HUES48 (cell line): ENCODE measurements around the gene NFATC3.

Experiments
- H3K27ac ChIP-seq: one replicate; pipeline ENCODE4 v1.7.0; 2013; ENCODE audit warnings: low read depth, low read length, inconsistent platforms
- H3K27me3 ChIP-seq: 2 replicates; pipeline ENCODE4 v1.6.1; 2013; ENCODE audit warnings: mild to moderate bottlenecking, low read length; ENCODE audit not compliant: control insufficient read depth, insufficient read depth
- H3K36me3 ChIP-seq: 2 replicates; pipeline ENCODE4 v1.6.1; 2013; ENCODE audit warnings: low read length; ENCODE audit not compliant: control insufficient read depth, insufficient read depth
- H3K4me1 ChIP-seq: 2 replicates; pipeline ENCODE4 v1.6.1; 2013; ENCODE audit warnings: mild to moderate bottlenecking, low read length; ENCODE audit not compliant: control insufficient read depth, insufficient read depth
- H3K4me3 ChIP-seq: 2 replicates; pipeline ENCODE4 v1.5.1; 2013; ENCODE audit warnings: mild to moderate bottlenecking, low read depth, low read length
- H3K9ac ChIP-seq: 2 replicates; pipeline ENCODE4 v1.6.1; 2013; ENCODE audit warnings: mild to moderate bottlenecking, low read depth, low read length, moderate library complexity
- H3K9me3 ChIP-seq: 2 replicates; pipeline ENCODE4 v1.6.1; 2013; ENCODE audit warnings: low read length; ENCODE audit not compliant: control insufficient read depth, insufficient read depth

The NFATC3 gene

GRCh38 chr16:68219725-68220351 is 134.7 kb downstream of the NFATC3 start:
- Histone ChIP-seq H3K9me3 (no peaks in the 10 kb centered on the region), H3K27me3 (no peaks in the 10 kb centered on the region), H3K27ac (no peak overlapping the region), H3K9ac (no peak overlapping the region), H3K36me3 (no peaks in the 10 kb centered on the region), H3K4me1 (peaks cover 5% of the 10 kb centered on the region), H3K4me3 (no peak overlapping the region)

GRCh38 chr16:68223072-68223471 is 137.9 kb downstream of the NFATC3 start:
- H3K27me3 ChIP-seq = no peaks in the 10 kb centered on the region
- peaks cover 5% of the 10 kb centered on the region for H3K4me1 ChIP-seq
- no peak overlapping the region for H3K27ac ChIP-seq
- no peak overlapping the region for H3K9ac ChIP-seq
- H3K9me3 ChIP-seq = no peaks in the 10 kb centered on the region
- peaks cover 12% of the 10 kb centered on the region for H3K36me3 ChIP-seq
- H3K4me3 ChIP-seq = no peak overlapping the region

- Histone ChIP-seq H3K4me3 (no peak overlapping the region), H3K36me3 (peaks cover 40% of the 10 kb centered on the region), H3K27me3 (no peaks in the 10 kb centered on the region), H3K9ac (no peak overlapping the region), H3K4me1 (peaks cover 1% of the 10 kb centered on the region; the same call in 1 of the 2 replicates), H3K9me3 (no peaks in the 10 kb centered on the region), H3K27ac (no peak overlapping the region)
These were observed 140.9 kb downstream of the NFATC3 start for GRCh38 chr16:68226116-68226515.

GRCh38 chr16:68227183-68227793 is 142.1 kb downstream of the NFATC3 start:
- Histone ChIP-seq H3K27me3 (no peaks in the 10 kb centered on the region), H3K4me3 (no peak overlapping the region), H3K27ac (no peak overlapping the region), H3K4me1 (no peaks in the 10 kb centered on the region), H3K9ac (no peak overlapping the region), H3K9me3 (no peaks in the 10 kb centered on the region), H3K36me3 (peaks cover 52% of the 10 kb centered on the region)

- Histone ChIP-seq H3K36me3 (peaks cover 58% of the 10 kb centered on the region), H3K9ac (no peak overlapping the region), H3K27ac (no peak overlapping the region), H3K27me3 (no peaks in the 10 kb centered on the region), H3K9me3 (no peaks in the 10 kb centered on the region), H3K4me3 (no peak overlapping the region), H3K4me1 (no peaks in the 10 kb centered on the region)
These were observed 142.8 kb downstream of the NFATC3 start for GRCh38 chr16:68227850-68228553.

- H3K36me3 ChIP-seq = peaks cover 65% of the 10 kb centered on the region
- no peak overlapping the region for H3K9ac ChIP-seq
- H3K27ac ChIP-seq = no peak overlapping the region
These were observed 143.5 kb downstream of the NFATC3 start for GRCh38 chr16:68228652-68229051.

GRCh38 chr16:68229431-68230175 is 144.4 kb downstream of the NFATC3 start:
- Histone ChIP-seq H3K27ac (no peak overlapping the region), H3K9me3 (no peaks in the 10 kb centered on the region), H3K4me1 (peaks cover 12% of the 10 kb centered on the region), H3K36me3 (peaks cover 66% of the 10 kb centered on the region), H3K4me3 (no peak overlapping the region), H3K9ac (no peak overlapping the region), H3K27me3 (no peaks in the 10 kb centered on the region)

More at GRCh38 chr16:68228652-68229051, 143.5 kb downstream of the NFATC3 start:
- H3K9me3 ChIP-seq = no peaks in the 10 kb centered on the region
- peaks cover 3% of the 10 kb centered on the region; the same call in 1 of the 2 replicates for H3K4me1 ChIP-seq
- H3K27me3 ChIP-seq = no peaks in the 10 kb centered on the region
- no peak overlapping the region for H3K4me3 ChIP-seq

GRCh38 chr16:68230176-68230571 is 145.0 kb downstream of the NFATC3 start:
- H3K27ac ChIP-seq = no peak overlapping the region
- H3K27me3 ChIP-seq = no peaks in the 10 kb centered on the region
- peaks cover 66% of the 10 kb centered on the region for H3K36me3 ChIP-seq
- no peak overlapping the region for H3K4me3 ChIP-seq
- H3K4me1 ChIP-seq = peaks cover 15% of the 10 kb centered on the region
- no peak overlapping the region for H3K9ac ChIP-seq
- H3K9me3 ChIP-seq = no peaks in the 10 kb centered on the region

GRCh38 chr16:68230956-68231355 is 145.8 kb downstream of the NFATC3 start:
- peaks cover 66% of the 10 kb centered on the region for H3K36me3 ChIP-seq
- peaks cover 15% of the 10 kb centered on the region for H3K4me1 ChIP-seq
- no peak overlapping the region for H3K27ac ChIP-seq
- H3K4me3 ChIP-seq = no peak overlapping the region
- H3K9me3 ChIP-seq = no peaks in the 10 kb centered on the region
- H3K9ac ChIP-seq = no peak overlapping the region
- H3K27me3 ChIP-seq = no peaks in the 10 kb centered on the region

GRCh38 chr16:68231384-68232136 is 146.4 kb downstream of the NFATC3 start:
- Histone ChIP-seq H3K36me3 (peaks cover 63% of the 10 kb centered on the region), H3K9me3 (no peaks in the 10 kb centered on the region), H3K9ac (no peak overlapping the region), H3K4me3 (no peak overlapping the region), H3K27ac (no peak overlapping the region), H3K27me3 (no peaks in the 10 kb centered on the region), H3K4me1 (peaks cover 15% of the 10 kb centered on the region)
